GM08714 (cell line): ENCODE results near the gene EMC6.

ENCODE experiments used
- H3K4me3 ChIP-seq: fragments of 200-500 bp; sonication (Bioruptor generic); 2 replicates; pipeline ENCODE4 v1.5.1; 2014; ENCODE audit warnings: mild to moderate bottlenecking, low read length, inconsistent platforms
- ZNF274 ChIP-seq: IDR thresholded peaks from 2 replicates; pipeline ENCODE4 v1.6.1; 2012; ENCODE audit warnings: mild to moderate bottlenecking, low read depth, low read length

The EMC6 gene

GRCh38 chr17:3668279-3669084 lies at the start of gene EMC6, which contains the start of gene TAX1BP3:
Gene EMC6 (plus strand): TSS chr17:3668812. CDS start chr17:3669147, 335 bp downstream.
Gene TAX1BP3 (minus strand): TSS chr17:3668578. CDS start chr17:3668526, 52 bp downstream.
- no peak for TF ChIP-seq ZNF274

GRCh38 chr17:3621146-3621720 lies 47.4 kb upstream of the EMC6 start:
- no peak for TF ChIP-seq ZNF274
- no peak overlapping the region for H3K4me3 ChIP-seq

More at GRCh38 chr17:3668279-3669084, at the start of gene EMC6, which contains the start of gene TAX1BP3:
- peak within 1 kb of the TSS; percentile 87 for H3K4me3 ChIP-seq

- no peak overlapping the region for H3K4me3 ChIP-seq
- TF ChIP-seq ZNF274: no peak
Observed at GRCh38 chr17:3622977-3623594, 45.5 kb upstream of the EMC6 start.

DNA sequence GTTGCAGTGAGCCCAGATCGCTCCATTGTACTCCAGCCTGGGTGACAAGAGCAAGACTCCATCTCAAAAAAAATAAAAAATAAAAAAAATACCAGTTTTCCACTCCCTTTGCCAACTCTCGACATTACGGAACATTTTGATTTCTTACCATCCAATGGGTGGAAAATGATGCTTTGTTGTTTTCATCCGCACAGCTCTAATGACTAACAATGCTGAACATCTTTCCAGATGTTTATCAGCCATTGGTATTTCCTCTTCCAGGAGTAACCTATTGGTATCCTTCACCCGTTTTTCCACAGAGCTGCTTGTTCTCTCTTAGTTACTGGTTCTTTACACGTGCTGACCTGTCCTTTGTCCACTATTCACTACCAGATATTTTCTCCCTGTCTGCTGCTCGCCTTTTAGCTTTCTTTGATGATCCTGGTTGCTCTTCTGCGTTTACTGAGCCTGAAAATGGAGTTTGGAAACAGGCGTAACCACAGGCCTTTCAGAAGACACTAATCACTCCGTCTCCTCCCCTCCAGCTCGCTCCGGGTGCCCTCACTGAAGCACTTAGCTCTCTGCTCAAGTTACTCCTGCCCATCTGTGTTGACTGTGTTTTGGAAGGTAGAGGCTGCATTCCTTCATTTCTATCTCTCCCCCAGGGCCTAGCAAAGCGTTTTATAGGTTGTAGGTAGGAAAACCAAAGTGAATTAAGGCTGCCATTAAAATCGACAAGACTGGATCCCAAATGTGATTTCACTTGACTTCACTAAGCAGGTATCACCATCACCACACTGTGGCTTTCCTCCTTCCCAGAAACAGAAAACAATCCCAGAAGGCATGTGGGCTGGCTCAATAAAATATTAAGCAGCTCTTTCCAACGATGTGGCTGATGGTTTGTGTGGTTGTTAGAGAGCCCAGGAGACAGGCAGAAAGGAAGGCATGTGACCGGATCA lies 41.5 kb upstream of the EMC6 start:
- H3K4me3 ChIP-seq: no peak overlapping the region
- no peak for TF ChIP-seq ZNF274

DNA sequence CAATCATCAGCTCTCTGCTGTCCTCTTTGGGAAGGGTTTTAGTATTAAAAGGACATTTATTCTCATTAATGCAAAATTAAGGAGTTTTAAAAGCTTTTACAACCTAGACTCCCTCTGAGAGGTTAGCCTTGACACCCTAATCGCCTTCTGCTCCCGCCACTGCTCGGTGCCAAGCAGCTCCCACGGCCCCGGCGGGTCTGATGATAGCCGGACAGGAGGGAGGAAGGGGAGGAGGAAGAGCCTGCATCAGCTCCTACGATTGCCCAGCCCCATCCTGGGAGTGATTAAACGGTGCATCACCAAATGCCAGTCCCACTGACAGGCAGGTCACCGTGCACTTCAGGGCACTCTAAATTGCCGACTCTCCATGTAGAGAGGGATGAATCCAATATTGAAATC lies 40.8 kb upstream of the EMC6 start:
- no peak for TF ChIP-seq ZNF274
- no peak overlapping the region for H3K4me3 ChIP-seq

- H3K4me3 ChIP-seq: no peak overlapping the region
- TF ChIP-seq ZNF274: no peak
Observed at GRCh38 chr17:3630781-3631180, 37.8 kb upstream of the EMC6 start.

GRCh38 chr17:3632287-3632686 lies 36.3 kb upstream of the EMC6 start:
- no peak overlapping the region for H3K4me3 ChIP-seq
- no peak for TF ChIP-seq ZNF274

DNA sequence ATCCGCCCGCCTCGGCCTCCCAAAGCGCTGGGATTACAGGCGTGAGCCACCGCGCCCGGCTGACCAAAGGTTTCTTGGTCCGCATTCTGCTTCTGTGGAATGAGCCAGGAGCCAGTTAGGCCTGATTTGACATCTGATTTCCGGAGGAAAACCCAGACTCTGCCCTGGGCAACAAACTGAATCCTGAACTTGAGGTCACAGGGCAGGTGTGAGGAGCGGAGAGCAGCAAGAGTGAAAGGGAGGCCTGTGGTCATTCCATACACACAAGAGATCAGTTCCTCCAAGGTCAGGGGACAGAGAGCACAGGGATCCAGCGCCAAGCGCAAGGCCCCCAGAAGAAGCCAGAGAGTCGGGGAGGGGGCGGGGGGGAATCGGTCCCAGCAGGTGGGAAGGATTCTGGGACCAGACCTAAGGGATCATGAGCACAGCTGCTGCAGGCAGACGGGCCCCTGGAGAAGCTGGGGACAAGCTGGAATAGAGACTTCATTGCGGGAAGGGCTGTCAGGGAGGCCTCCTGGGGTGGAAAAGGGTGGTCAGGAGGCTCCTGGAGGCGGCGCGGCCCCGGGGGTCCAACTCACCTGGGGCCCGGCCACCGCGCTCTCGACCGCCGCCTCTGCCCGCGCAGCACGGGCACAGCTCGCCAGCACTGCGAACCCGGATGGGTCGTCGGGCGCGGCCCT lies 33.0 kb upstream of the EMC6 start:
- TF ChIP-seq ZNF274: no peak
- H3K4me3 ChIP-seq: peak overlapping the region; percentile 91

DNA sequence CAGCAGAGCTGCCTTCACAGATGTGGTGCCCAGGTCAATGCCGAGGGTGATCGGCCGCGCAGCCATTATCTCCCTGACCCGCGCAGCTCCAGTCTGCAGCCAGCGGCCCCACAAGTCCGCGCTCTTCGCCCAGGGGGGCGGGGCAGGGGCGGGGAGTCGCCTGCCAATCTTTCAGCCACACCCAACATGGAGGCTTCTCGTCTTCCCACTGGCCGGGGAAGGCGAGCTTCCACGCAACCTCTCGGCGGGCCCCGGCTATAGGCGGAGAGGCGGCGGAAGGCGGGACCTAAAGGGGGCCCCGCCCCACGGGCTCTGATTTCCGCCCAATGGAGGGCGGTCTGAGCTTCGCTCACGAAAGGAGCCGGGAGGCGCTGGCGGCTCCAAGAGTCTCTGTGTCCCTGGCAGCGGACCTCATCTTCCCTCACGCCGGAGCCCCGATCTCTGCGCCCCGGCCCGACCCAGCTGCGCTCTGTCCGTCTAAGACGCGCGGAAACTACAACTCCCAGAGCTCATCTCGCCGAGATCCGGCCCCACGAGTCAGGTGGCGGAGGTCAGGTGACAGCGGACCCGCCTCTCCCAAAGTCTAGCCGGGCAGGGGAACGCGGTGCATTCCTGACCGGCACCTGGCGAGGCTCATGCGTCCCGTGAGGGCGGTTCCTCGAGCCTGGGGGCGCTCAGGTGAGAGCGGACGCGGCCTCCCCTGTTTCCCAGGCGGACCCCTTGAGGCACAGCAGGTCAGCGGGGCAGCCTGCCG lies 32.3 kb upstream of the EMC6 start, which contains the start of the genes CTNS and SHPK:
CTNS (plus strand) TSS at position 607 of the 754 bp plus-strand sequence. CDS start 3,447 bp downstream, outside the sequence.
SHPK (minus strand) TSS at position 97 of the 754 bp plus-strand sequence; CDS start at position 66, 31 bp downstream.
- peak within 1 kb of the TSS; percentile 91 for H3K4me3 ChIP-seq
- TF ChIP-seq ZNF274: no peak

DNA sequence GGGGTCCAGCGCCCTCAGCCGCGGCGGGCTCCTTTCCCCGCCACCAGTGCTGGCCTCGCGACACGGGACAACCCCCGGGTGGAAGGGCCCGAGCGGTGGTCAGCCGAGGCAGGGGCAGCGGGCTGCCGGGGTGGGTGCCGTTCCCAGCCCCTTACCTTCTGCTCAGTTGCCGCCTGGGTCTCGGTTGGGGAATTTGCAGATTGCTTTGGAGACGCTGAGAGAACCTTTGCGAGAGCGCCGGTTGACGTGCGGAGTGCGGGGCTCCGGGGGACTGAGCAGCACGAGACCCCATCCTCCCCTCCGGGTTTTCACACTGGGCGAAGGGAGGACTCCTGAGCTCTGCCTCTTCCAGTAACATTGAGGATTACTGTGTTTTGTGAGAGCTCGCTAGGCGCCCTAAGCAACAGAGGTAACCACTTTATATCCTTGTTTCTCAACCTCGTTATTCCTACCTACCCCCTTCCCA lies 31.7 kb upstream of the EMC6 start:
- TF ChIP-seq ZNF274: no peak
- H3K4me3 ChIP-seq: peak overlapping the region; percentile 71

GRCh38 chr17:3639981-3640596 lies 28.5 kb upstream of the EMC6 start:
- no peak overlapping the region for H3K4me3 ChIP-seq
- TF ChIP-seq ZNF274: no peak

GRCh38 chr17:3641014-3641413 lies 27.6 kb upstream of the EMC6 start:
- no peak overlapping the region for H3K4me3 ChIP-seq

More at GRCh38 chr17:3641014-3641413, 27.6 kb upstream of the EMC6 start:
- no peak for TF ChIP-seq ZNF274
